ENCODE results near the gene EMC6.

DNA sequence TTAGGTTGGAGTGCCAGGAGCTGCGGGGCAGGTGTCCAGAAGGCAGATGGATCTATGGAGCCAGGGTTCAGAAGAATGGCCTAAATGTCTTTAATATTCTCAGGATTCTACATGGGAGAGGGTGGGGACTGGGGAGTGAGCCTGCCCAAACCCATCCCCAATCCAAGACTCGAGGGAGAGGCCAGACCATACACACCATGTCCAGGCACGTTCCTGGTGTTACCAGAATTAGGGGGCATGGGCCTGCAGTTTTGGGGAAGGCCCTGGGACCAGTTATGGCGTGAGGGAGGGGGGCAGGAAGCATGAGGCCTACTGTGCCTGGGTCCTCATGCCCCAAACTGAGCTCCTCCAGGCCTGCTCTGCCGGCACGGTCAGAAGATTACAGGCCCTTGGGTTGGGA, 2.1 kb upstream of the EMC6 start:
- TF ChIP-seq CTCF (IDR thresholded peaks at IDR 0.05) = no peak
- no peak for TF ChIP-seq POLR2A (IDR thresholded peaks at IDR 0.05)
